AG04449 (cell line): Measurements from ENCODE around the gene ATP5F1D.

Source experiments
- CTCF ChIA-PET: fragments of 350-600 bp; formaldehyde crosslinking; extraction: SDS; loops from one replicate; lab custom pipeline; 2021; ENCODE audit warnings: antibody characterized with exemption; lab: Yijun Ruan, JAX
- POLR2A ChIA-PET: fragments of 400-600, 350-600 bp; formaldehyde crosslinking; extraction: SDS; loops from one replicate; lab custom pipeline; 2020; ENCODE audit warnings: antibody characterized with exemption, inconsistent platforms; lab: Yijun Ruan, JAX
- DNase-seq: peaks from one replicate; pipeline ENCODE4 v3.0.0-alpha.2; 2010; ENCODE audit warnings: low read depth, low spot score
- H3K4me3 ChIP-seq: 2 replicates; pipeline ENCODE4 v1.5.1; 2011; ENCODE audit warnings: low read depth, mild to moderate bottlenecking, control low read depth, low read length
- TF ChIP-seq, protein P1 (sequence below): IDR thresholded peaks from one replicate; pipeline ENCODE4 v1.5.1; 2011; ENCODE audit warnings: mild to moderate bottlenecking, moderate library complexity, low read length, control low read depth, inconsistent platforms; ENCODE audit not compliant: insufficient read depth; ENCODE audit errors: missing control alignments

The ATP5F1D gene

DNA sequence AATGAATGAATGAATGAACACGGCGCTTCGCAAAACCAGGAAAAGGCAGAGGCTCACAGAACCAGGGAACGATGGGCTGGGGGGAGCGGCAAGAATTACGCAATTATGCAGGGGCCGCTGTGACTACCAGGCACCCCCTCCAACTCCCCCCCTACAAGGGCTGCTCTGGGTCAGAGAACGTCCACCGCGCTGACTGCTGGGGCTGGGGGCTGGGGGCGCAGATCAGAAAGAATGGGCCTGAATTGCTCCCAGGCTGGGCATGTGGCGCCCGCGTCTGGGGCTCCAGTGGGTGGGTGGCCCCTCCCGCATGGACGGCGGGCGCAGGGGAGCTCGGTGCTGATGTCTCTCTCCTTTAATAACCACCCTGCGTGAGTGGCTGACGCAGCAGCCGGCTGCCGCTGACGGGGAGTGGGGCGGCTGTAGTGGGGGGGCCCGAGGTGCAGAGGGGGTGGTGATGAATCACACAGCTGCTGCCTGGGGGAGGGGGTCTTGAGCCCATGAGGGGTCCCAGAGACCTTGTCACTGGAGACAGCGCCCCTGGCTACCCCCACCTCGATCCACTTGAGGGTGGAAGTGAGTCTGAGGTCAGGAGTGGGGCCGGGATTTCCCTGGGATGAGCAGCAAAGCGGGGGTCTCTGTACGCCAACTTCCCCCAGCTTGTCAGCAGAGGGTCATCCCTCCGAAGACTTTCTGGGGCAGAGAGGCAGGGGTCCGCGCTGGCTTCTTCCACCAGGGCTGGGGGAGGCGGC lies 26.1 kb downstream of the ATP5F1D start:
- no peak for DNase-seq
- peak overlapping the region; percentile 61 for H3K4me3 ChIP-seq
- ChIA-PET CTCF (interaction anchor here (0.6 to 11.8 kb wide), 7 partner anchors 11 to 248 kb away, joined by 3 to 626 read pairs (median 4); partner anchors contain the start of gene ATP5F1D), POLR2A (interaction anchor here (3.4 to 7.3 kb wide), 2 partner anchors 13 to 23 kb away, joined by 96 to 188 read pairs; no protein-coding TSS in a partner anchor)
- TF ChIP-seq, protein P1, sequence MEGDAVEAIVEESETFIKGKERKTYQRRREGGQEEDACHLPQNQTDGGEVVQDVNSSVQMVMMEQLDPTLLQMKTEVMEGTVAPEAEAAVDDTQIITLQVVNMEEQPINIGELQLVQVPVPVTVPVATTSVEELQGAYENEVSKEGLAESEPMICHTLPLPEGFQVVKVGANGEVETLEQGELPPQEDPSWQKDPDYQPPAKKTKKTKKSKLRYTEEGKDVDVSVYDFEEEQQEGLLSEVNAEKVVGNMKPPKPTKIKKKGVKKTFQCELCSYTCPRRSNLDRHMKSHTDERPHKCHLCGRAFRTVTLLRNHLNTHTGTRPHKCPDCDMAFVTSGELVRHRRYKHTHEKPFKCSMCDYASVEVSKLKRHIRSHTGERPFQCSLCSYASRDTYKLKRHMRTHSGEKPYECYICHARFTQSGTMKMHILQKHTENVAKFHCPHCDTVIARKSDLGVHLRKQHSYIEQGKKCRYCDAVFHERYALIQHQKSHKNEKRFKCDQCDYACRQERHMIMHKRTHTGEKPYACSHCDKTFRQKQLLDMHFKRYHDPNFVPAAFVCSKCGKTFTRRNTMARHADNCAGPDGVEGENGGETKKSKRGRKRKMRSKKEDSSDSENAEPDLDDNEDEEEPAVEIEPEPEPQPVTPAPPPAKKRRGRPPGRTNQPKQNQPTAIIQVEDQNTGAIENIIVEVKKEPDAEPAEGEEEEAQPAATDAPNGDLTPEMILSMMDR = no peak

DNA sequence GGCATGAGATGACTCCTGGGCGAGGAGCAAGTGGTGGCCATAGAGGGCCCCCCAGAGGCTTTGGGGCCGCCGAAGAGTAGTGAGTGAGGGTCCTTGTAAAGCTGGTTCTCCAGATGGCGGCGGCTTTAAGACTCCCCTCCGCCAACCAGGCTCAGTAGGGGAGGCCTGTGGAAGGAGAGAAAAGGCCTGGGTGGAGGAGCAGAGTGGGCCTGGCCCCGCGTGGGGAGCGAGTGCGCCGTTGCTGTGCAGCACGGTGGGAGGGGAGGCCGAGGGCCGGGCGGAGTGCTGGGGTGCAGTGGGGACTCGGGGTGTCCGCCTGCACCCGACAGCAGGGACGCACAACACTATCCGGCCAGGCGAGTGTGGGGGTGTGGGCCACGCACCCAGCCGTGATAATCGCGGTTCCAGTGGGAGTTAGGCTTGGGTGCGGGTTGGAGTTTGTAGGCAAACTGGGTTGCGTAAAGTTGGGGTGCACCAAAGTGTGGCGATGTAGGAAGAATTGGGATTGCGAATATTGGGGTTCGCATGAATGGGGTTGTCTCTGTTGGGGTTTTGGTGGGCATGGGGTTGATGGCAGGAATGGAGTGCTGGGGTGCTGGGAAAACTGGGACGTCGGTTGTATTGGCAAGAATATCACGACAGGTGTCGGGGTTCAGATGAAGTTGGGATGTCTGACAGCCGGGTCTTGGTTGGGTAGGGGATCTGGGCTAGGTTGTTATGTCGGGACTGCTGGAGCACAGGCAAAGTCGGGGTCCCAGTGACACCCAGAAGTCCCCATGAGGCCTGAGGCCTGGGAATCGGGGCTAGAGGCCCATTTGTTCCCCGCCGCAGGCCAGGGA lies 26.9 kb downstream of the ATP5F1D start:
- TF ChIP-seq, protein P1 = no peak

DNA sequence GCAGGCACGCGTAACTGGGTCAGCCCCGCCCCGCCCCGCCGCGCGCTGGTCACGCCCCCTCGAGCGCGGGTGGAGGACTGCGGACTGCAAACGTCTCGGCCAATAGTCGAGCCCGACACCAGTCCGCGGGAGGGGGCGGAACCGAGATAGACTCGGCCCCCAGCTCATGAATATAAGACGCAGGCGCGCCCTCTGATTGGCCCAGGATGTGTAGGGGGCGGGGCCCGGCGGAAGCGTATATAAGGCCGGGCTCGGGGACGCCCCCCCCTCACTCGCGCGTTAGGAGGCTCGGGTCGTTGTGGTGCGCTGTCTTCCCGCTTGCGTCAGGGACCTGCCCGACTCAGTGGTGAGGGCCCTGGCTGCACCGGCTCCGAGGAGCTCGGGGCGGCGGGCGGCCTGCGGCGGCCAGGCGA lies 27.5 kb downstream of the ATP5F1D start, which contains the start of gene CIRBP:
Gene CIRBP (plus strand): TSS at position 268 of the 413 bp plus-strand sequence. CDS start 1,602 bp downstream, outside the sequence.
- peak within 1 kb of the TSS; percentile 82 for H3K4me3 ChIP-seq
- POLR2A ChIA-PET = interaction anchor here (0.6 to 1.7 kb wide), 33 partner anchors 9 to 589 kb away, joined by 3 to 90 read pairs (median 5); partner anchors contain the start of genes ATP5F1D, CNN2, REEP6 and RNU6-2
- CTCF ChIA-PET = interaction anchor here (1.7 to 11.8 kb wide), 3 partner anchors 11 to 26 kb away, joined by 5 to 626 read pairs (median 69); partner anchors contain the start of gene ATP5F1D
- peak; percentile 93 for DNase-seq
- TF ChIP-seq, protein P1 = no peak

More for the DNA sequence above, 26.9 kb downstream of the ATP5F1D start:
- ChIA-PET POLR2A (interaction anchor here (0.6 to 7.3 kb wide), 34 partner anchors 9 to 589 kb away, joined by 3 to 188 read pairs (median 5); partner anchors contain the start of genes ATP5F1D, CNN2, REEP6 and RNU6-2), CTCF (interaction anchor here (0.7 to 11.8 kb wide), 6 partner anchors 10 to 249 kb away, joined by 3 to 626 read pairs (median 14); partner anchors contain the start of gene ATP5F1D)
- DNase-seq = no peak
- H3K4me3 ChIP-seq = no peak overlapping the region

DNA sequence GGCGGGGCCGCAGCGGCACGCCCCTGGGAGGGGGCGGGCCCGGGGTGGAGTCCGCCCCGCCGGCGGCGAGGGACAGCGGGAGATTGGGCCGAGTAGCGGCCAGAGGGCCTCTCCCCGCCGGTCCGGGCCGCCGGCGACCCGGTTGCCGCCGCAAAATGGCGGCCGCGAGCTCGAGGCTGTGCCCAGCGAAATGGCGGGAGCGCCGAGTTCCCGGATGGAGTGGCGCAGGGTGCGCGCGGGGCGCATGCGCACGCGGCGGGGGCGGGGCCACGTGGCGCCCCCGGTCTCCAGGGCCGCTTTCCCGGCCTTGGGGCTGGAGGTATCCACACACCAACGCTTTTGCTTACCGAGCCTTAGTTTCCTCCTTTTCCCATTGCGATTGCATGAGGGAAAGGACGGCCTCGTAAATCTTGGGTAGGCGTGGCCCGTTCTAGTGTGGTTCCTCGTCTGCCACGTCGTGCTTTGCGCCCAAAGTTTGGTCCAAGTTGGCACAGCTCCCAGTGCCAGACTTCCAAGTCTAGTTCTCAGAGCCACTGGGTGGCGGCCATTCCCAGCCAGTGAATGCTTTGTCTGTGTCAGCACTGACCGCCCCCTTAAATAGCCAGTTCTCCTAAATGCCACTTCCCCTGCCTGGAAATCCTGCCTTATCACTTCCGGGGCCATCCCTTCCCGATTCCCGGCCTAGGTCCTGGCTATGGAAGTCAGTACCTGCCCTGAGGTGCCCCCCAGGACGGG lies 28.1 kb downstream of the ATP5F1D start:
- POLR2A ChIA-PET = interaction anchor here (0.6 to 1.7 kb wide), 28 partner anchors 8 to 1119 kb away, joined by 3 to 90 read pairs (median 6); partner anchors contain the start of genes ATP5F1D, CNN2 and REEP6
- TF ChIP-seq, protein P1 = no peak
- CTCF ChIA-PET = interaction anchor here (1.7 to 11.8 kb wide), 3 partner anchors 10 to 27 kb away, joined by 5 to 626 read pairs (median 69); partner anchors contain the start of gene ATP5F1D
- peak overlapping the region; percentile 82 for H3K4me3 ChIP-seq
- no peak for DNase-seq

DNA sequence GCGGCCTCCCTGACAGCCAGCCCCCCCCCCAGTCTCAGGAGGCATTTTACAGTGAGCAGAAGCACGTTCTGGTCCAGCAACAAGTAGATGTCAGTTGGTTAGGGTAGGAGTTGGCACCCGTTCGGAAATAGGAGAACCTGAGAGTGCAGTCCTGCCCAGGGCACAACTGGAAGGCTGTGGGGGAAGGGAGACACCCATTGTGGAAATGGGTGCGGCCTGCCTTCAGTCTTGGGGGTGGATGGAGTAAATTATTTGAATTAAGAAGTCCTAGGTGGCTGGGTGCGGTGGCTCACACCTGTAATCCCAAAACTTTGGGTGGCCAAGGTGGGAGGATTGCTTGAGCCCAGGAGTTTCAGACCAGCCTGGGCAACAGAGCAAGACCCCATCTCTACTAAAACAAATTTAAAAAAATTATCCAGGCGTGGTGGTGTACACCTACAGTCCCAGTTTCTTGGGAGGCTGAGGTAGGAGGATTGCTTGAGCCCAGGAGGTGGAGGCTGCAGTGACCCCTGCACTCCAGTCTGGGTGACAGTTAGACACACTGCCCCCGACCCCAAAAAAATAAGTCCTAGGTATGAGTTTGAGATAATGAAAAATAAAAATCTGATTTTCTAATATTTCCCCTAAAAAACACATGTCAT lies 28.8 kb downstream of the ATP5F1D start:
- DNase-seq = no peak
- ChIA-PET CTCF (interaction anchor here (1.7 to 11.8 kb wide), 5 partner anchors 9 to 28 kb away, joined by 5 to 626 read pairs (median 46); partner anchors contain the start of gene ATP5F1D), POLR2A (interaction anchor here (1.7 kb wide), 3 partner anchors 11 to 29 kb away, joined by 13 to 90 read pairs (median 36); partner anchors contain the start of gene ATP5F1D)
- TF ChIP-seq, protein P1 = no peak
- peak overlapping the region; percentile 82 for H3K4me3 ChIP-seq
